ENCODE data around the gene GLG1.
A peak's percentile ranks its signal among the peaks of the same experiment; 100 is the strongest.
"Not testable (repeated sequence)": the region's sequence is repeated elsewhere in the genome, so short reads cannot be mapped to it uniquely, and the experiment has no call there.

The GLG1 gene

GRCh38 chr16:74406600-74407361 is 200.1 kb downstream of the GLG1 start:
- not testable (repeated sequence) for H3K36me3 Mint-ChIP-seq (ENCODE audit: low read depth); H3K4me3 Mint-ChIP-seq; H3K27ac Mint-ChIP-seq; H3K4me1 Mint-ChIP-seq; DNase-seq; H3K27me3 Mint-ChIP-seq; H3K9me3 Mint-ChIP-seq
- peak; percentile 33 for ATAC-seq

- not testable (repeated sequence) for H3K36me3 Mint-ChIP-seq (ENCODE audit: low read depth); H3K4me3 Mint-ChIP-seq; H3K4me1 Mint-ChIP-seq; DNase-seq; ATAC-seq; H3K27me3 Mint-ChIP-seq; H3K9me3 Mint-ChIP-seq; H3K27ac Mint-ChIP-seq
These were observed 202.6 kb downstream of the GLG1 start for GRCh38 chr16:74404148-74404933.

- not testable (repeated sequence) for ATAC-seq; H3K9me3 Mint-ChIP-seq; H3K36me3 Mint-ChIP-seq (ENCODE audit: low read depth); H3K27ac Mint-ChIP-seq; DNase-seq; H3K27me3 Mint-ChIP-seq; H3K4me1 Mint-ChIP-seq; H3K4me3 Mint-ChIP-seq
These were observed 206.7 kb downstream of the GLG1 start for GRCh38 chr16:74400238-74400637.

- not testable (repeated sequence) for H3K36me3 Mint-ChIP-seq (ENCODE audit: low read depth); H3K27me3 Mint-ChIP-seq; H3K4me1 Mint-ChIP-seq; DNase-seq; ATAC-seq; H3K27ac Mint-ChIP-seq; H3K9me3 Mint-ChIP-seq; H3K4me3 Mint-ChIP-seq
These were observed 208.6 kb downstream of the GLG1 start for GRCh38 chr16:74398212-74398895.
